UCSD-AML1 (cell line): ENCODE data around the gene GPATCH1.
"Not testable (repeated sequence)": the region's sequence is repeated elsewhere in the genome, so short reads cannot be mapped to it uniquely, and the experiment has no call there.

Experiments used
- DNase-seq: peaks from one replicate; lab custom pipeline; 2025; ENCODE audit not compliant: unreplicated experiment; lab: John Stamatoyannopoulos, UW

Gene GPATCH1

GRCh38 chr19:33080761-33081681 is at the start of gene GPATCH1:
TSS of gene GPATCH1 (plus strand) at chr19:33081181. CDS start at chr19:33081194, 13 bp downstream.
- DNase-seq, result peak; percentile 83

- DNase-seq, result no peak
Measured at GRCh38 chr19:33032218-33032781, 48.7 kb upstream of the GPATCH1 start.

- DNase-seq, result no peak
Measured at GRCh38 chr19:33035461-33035860, 45.5 kb upstream of the GPATCH1 start.

GRCh38 chr19:33036370-33037167 is 44.4 kb upstream of the GPATCH1 start:
- DNase-seq, result not testable (repeated sequence)

GRCh38 chr19:33037168-33038025 is 43.6 kb upstream of the GPATCH1 start:
- DNase-seq, result peak; percentile 50

- no peak for DNase-seq
Measured at GRCh38 chr19:33039108-33039599, 41.8 kb upstream of the GPATCH1 start.

GRCh38 chr19:33039815-33040214 is 41.2 kb upstream of the GPATCH1 start:
- DNase-seq, result no peak

GRCh38 chr19:33040994-33041827 is 39.8 kb upstream of the GPATCH1 start:
- no peak for DNase-seq

GRCh38 chr19:33041828-33042160 is 39.2 kb upstream of the GPATCH1 start:
- not testable (repeated sequence) for DNase-seq

- DNase-seq, result no peak
Measured at GRCh38 chr19:33047422-33047821, 33.6 kb upstream of the GPATCH1 start.

GRCh38 chr19:33048806-33049676 is 31.9 kb upstream of the GPATCH1 start:
- no peak for DNase-seq

GRCh38 chr19:33050110-33050509 is 30.9 kb upstream of the GPATCH1 start:
- DNase-seq, result no peak

- DNase-seq, result no peak
Measured at GRCh38 chr19:33052352-33052972, 28.5 kb upstream of the GPATCH1 start.

- DNase-seq, result no peak
Measured at GRCh38 chr19:33054623-33055022, 26.4 kb upstream of the GPATCH1 start.

GRCh38 chr19:33055718-33056117 is 25.3 kb upstream of the GPATCH1 start:
- no peak for DNase-seq

GRCh38 chr19:33060586-33060985 is 20.4 kb upstream of the GPATCH1 start:
- DNase-seq, result no peak

GRCh38 chr19:33062902-33063301 is 18.1 kb upstream of the GPATCH1 start:
- no peak for DNase-seq

GRCh38 chr19:33063356-33063752 is 17.6 kb upstream of the GPATCH1 start:
- no peak for DNase-seq
